Stomach (tissue), 4 donors: ENCODE data around the gene AGTRAP.

Source experiments
- POLR2A ChIP-seq, 4 donors: fragments of 450-650 bp; IDR thresholded peaks; one replicate each; pipeline ENCODE4 v1.6.1; 2016; ENCODE audit warnings: antibody characterized with exemption in 4 of 4, control low read depth in 2 of 4, mild to moderate bottlenecking in 1 of 4, moderate library complexity in 1 of 4
- POLR2AphosphoS5 ChIP-seq, 3 donors: sonication (generic); formaldehyde crosslinking; IDR thresholded peaks; one replicate each; pipeline ENCODE4 v1.6.1; 2016; ENCODE audit warnings: antibody characterized with exemption in 3 of 3
- TF ChIP-seq, protein P1 (sequence below), 7 experiments: fragments of 450-650 bp in 4 of 7; fragments of 200-600 bp in 3 of 7; sonication (generic) in 3 of 7; IDR thresholded peaks; one replicate each; pipeline ENCODE4 v1.5.1; 2016 to 2019; ENCODE audit warnings: antibody characterized with exemption in 7 of 7, control low read depth in 2 of 7, mild to moderate bottlenecking in 1 of 7

DNA sequence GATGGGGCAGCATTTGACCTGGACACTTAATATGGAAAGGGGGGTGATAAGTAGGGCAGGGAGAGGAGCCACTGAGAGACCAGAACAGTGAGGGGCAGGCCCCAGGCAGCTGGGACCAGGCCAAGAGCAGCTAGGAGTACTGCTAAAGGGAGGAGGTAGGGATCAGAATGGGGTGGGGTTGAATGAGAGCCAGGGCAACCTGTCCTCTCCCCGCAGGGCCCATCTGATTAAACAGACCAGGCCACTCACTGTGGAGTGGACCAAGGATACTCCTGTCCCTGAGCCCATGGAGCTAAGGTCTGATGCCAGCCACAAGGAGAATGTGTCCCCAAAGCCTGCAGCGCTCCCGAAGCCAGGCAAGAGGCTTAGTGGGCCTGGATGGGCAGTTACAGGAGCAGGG, 28.2 kb downstream of the AGTRAP start:
- TF ChIP-seq POLR2A (IDR thresholded peaks at IDR 0.05) (no peak), POLR2AphosphoS5 (IDR thresholded peaks at IDR 0.05) (no peak)
- TF ChIP-seq, protein P1, sequence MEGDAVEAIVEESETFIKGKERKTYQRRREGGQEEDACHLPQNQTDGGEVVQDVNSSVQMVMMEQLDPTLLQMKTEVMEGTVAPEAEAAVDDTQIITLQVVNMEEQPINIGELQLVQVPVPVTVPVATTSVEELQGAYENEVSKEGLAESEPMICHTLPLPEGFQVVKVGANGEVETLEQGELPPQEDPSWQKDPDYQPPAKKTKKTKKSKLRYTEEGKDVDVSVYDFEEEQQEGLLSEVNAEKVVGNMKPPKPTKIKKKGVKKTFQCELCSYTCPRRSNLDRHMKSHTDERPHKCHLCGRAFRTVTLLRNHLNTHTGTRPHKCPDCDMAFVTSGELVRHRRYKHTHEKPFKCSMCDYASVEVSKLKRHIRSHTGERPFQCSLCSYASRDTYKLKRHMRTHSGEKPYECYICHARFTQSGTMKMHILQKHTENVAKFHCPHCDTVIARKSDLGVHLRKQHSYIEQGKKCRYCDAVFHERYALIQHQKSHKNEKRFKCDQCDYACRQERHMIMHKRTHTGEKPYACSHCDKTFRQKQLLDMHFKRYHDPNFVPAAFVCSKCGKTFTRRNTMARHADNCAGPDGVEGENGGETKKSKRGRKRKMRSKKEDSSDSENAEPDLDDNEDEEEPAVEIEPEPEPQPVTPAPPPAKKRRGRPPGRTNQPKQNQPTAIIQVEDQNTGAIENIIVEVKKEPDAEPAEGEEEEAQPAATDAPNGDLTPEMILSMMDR (IDR thresholded peaks at IDR 0.05), result no peak
